Ovary (tissue), 3 donors: ENCODE data around the gene IL17RE.

ENCODE experiments used
- CTCF ChIP-seq, 3 donors: fragments of 450-650 bp in 2 of 3; fragments of 200-600 bp in 1 of 3; IDR thresholded peaks; one replicate each; pipeline versions ENCODE4 v1.5.1 to v1.8.0; 2016 to 2022; ENCODE audit warnings: antibody characterized with exemption in 3 of 3, mild to moderate bottlenecking in 1 of 3
- EP300 ChIP-seq: sonication (generic); formaldehyde crosslinking; IDR thresholded peaks from one replicate; pipeline ENCODE4 v1.6.1; 2017; ENCODE audit warnings: antibody characterized with exemption
- POLR2A ChIP-seq: fragments of 450-650 bp; IDR thresholded peaks from one replicate; pipeline ENCODE4 v1.6.1; 2017; ENCODE audit warnings: antibody characterized with exemption, mild to moderate bottlenecking, moderate library complexity
- donor health status: DM: no; HTN: no; CAD: no.

GRCh38 chr3:9932535-9932842 lies 29.8 kb downstream of the IL17RE start:
- TF ChIP-seq CTCF (IDR thresholded peaks at IDR 0.05): no peak
- TF ChIP-seq EP300: no peak
- TF ChIP-seq POLR2A: no peak
